HepG2 (cell line): Measurements from ENCODE around the gene BCL2A1.

Experiments used
- SALL2 ChIP-seq: sonication (generic); formaldehyde crosslinking; IDR thresholded peaks from 2 replicates; pipeline ENCODE4 v1.8.1; 2023; ENCODE audit warnings: mild to moderate bottlenecking, missing genetic modification reagents, inconsistent platforms
- SIN3B ChIP-seq: fragments of 150-350 bp; IDR thresholded peaks from 2 replicates; pipeline ENCODE4 v1.6.1; 2014; ENCODE audit warnings: low read length
- SMC3 ChIP-seq: IDR thresholded peaks from 2 replicates; pipeline ENCODE4 v1.6.1; 2011; ENCODE audit warnings: low read length, improper control_type of control experiment
- TBL1XR1 ChIP-seq: fragments of 150-350 bp; IDR thresholded peaks from 2 replicates; pipeline ENCODE4 v1.6.1; 2014; ENCODE audit warnings: borderline replicate concordance, low read length; ENCODE audit not compliant: partially characterized antibody
- ZNF747 ChIP-seq: sonication (generic); formaldehyde crosslinking; IDR thresholded peaks from 2 replicates; pipeline ENCODE4 v1.8.1; 2023; ENCODE audit warnings: missing genetic modification reagents, mild to moderate bottlenecking, borderline replicate concordance
- TF ChIP-seq, protein P1 (sequence below): sonication (generic); formaldehyde crosslinking; IDR thresholded peaks from 2 replicates; pipeline ENCODE4 v1.5.0; 2020; ENCODE audit warnings: mild to moderate bottlenecking, missing genetic modification reagents, moderate library complexity
- TF ChIP-seq, protein P2 (sequence below), 2 experiments: sonication (generic) in 1 of 2; formaldehyde crosslinking in 1 of 2; IDR thresholded peaks; 2 replicates each; pipeline versions ENCODE4 v1.4.0 to v1.6.1; 2018 to 2020; ENCODE audit warnings: missing genetic modification reagents in 2 of 2, borderline replicate concordance in 1 of 2, low read depth in 1 of 2, mild to moderate bottlenecking in 1 of 2, missing biosample characterization in 1 of 2

DNA sequence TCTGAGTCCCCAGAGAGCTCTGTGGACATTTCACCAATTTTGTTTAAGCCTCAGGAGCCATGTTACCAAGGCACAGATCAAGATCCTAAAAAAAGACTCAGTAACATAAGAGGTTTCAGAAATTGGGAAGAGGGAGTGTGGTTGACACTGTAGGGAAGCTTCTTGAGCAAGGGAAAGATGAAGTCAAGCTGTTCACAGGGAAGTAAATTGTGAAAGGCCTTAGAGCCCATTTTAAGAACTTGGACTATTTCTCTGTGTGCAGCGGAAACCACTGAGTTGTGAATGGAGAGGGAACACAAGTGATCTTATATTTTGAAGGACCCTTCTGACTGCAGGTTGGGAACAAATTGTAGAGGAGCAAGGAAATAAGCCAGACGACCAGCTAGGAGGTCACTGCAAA lies 18.7 kb downstream of the BCL2A1 start:
- TF ChIP-seq ZNF747 (no peak), TBL1XR1 (no peak), SIN3B (no peak), SALL2 (no peak), SMC3 (no peak)
- TF ChIP-seq, protein P1, sequence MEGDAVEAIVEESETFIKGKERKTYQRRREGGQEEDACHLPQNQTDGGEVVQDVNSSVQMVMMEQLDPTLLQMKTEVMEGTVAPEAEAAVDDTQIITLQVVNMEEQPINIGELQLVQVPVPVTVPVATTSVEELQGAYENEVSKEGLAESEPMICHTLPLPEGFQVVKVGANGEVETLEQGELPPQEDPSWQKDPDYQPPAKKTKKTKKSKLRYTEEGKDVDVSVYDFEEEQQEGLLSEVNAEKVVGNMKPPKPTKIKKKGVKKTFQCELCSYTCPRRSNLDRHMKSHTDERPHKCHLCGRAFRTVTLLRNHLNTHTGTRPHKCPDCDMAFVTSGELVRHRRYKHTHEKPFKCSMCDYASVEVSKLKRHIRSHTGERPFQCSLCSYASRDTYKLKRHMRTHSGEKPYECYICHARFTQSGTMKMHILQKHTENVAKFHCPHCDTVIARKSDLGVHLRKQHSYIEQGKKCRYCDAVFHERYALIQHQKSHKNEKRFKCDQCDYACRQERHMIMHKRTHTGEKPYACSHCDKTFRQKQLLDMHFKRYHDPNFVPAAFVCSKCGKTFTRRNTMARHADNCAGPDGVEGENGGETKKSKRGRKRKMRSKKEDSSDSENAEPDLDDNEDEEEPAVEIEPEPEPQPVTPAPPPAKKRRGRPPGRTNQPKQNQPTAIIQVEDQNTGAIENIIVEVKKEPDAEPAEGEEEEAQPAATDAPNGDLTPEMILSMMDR = no peak
- TF ChIP-seq, protein P2, sequence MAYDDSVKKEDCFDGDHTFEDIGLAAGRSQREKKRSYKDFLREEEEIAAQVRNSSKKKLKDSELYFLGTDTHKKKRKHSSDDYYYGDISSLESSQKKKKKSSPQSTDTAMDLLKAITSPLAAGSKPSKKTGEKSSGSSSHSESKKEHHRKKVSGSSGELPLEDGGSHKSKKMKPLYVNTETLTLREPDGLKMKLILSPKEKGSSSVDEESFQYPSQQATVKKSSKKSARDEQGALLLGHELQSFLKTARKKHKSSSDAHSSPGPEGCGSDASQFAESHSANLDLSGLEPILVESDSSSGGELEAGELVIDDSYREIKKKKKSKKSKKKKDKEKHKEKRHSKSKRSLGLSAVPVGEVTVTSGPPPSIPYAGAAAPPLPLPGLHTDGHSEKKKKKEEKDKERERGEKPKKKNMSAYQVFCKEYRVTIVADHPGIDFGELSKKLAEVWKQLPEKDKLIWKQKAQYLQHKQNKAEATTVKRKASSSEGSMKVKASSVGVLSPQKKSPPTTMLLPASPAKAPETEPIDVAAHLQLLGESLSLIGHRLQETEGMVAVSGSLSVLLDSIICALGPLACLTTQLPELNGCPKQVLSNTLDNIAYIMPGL (CRISPR knock-in tag; IDR thresholded peaks at IDR 0.05; ENCODE audit: borderline replicate concordance in 1 of 2, low read depth in 1 of 2) = no peak
